ENCODE results near the gene SNX24.

- no peak for TF ChIP-seq CTCF (conservative IDR thresholded peaks at IDR 0.05)
- no peak for TF ChIP-seq EZH2 (IDR thresholded peaks at IDR 0.05; ENCODE audit: low read depth)
Observed at GRCh38 chr5:123033157-123033671, 187.8 kb downstream of the SNX24 start.

Measured in PC-9 (cell line).